Measurements from ENCODE around the gene MACROD2. TPM values are rescaled to one million over a fixed set of nuclear protein-coding genes. Genes with fewer than 3 reads are reported as not detected.

MACROD2 gene
- total RNA-seq, 1 donor from 2014 or later, result not detected

GRCh38 chr20:14597206-14597715 lies 601.9 kb downstream of the MACROD2 start:
- Mint-ChIP-seq H3K27me3 (ENCODE audit: low read depth) (no peaks in the 10 kb centered on the region), H3K36me3 (ENCODE audit: low read depth) (no peaks in the 10 kb centered on the region), H3K4me3 (ENCODE audit: low read depth) (no peak overlapping the region), H3K27ac (no peak overlapping the region), H3K4me1 (ENCODE audit: low read depth) (no peaks in the 10 kb centered on the region), H3K9me3 (peaks cover 12% of the 10 kb centered on the region)
- no peak for DNase-seq (ENCODE audit: low spot score)
- intact Hi-C loops (cut with micrococcal nuclease), result no loop called here

- Mint-ChIP-seq H3K27ac (no peak overlapping the region), H3K4me1 (ENCODE audit: low read depth) (no peaks in the 10 kb centered on the region), H3K9me3 (peaks cover 26% of the 10 kb centered on the region), H3K36me3 (ENCODE audit: low read depth) (no peaks in the 10 kb centered on the region), H3K27me3 (ENCODE audit: low read depth) (no peaks in the 10 kb centered on the region), H3K4me3 (ENCODE audit: low read depth) (no peak overlapping the region)
- no peak for DNase-seq (ENCODE audit: low spot score)
- intact Hi-C loops (cut with micrococcal nuclease), result no loop called here
These were observed 604.3 kb downstream of the MACROD2 start for GRCh38 chr20:14599613-14600012.

GRCh38 chr20:14600527-14600926 lies 605.2 kb downstream of the MACROD2 start:
- Mint-ChIP-seq H3K9me3 (peaks cover 20% of the 10 kb centered on the region), H3K36me3 (ENCODE audit: low read depth) (no peaks in the 10 kb centered on the region), H3K27ac (no peak overlapping the region), H3K27me3 (ENCODE audit: low read depth) (no peaks in the 10 kb centered on the region), H3K4me1 (ENCODE audit: low read depth) (no peaks in the 10 kb centered on the region), H3K4me3 (ENCODE audit: low read depth) (no peak overlapping the region)
- no peak for DNase-seq (ENCODE audit: low spot score)
- intact Hi-C loops (cut with micrococcal nuclease), result no loop called here

- H3K36me3 Mint-ChIP-seq (ENCODE audit: low read depth), result no peaks in the 10 kb centered on the region
- H3K27ac Mint-ChIP-seq, result no peak overlapping the region
- no peaks in the 10 kb centered on the region for H3K27me3 Mint-ChIP-seq (ENCODE audit: low read depth)
- no peak for DNase-seq (ENCODE audit: low spot score)
- no peak overlapping the region for H3K4me3 Mint-ChIP-seq (ENCODE audit: low read depth)
- H3K4me1 Mint-ChIP-seq (ENCODE audit: low read depth), result no peaks in the 10 kb centered on the region
- H3K9me3 Mint-ChIP-seq, result peaks cover 30% of the 10 kb centered on the region
- intact Hi-C loops (cut with micrococcal nuclease), result no loop called here
These were observed 608.8 kb downstream of the MACROD2 start for GRCh38 chr20:14604143-14604542.

GRCh38 chr20:14609328-14610221 lies 614.3 kb downstream of the MACROD2 start:
- Mint-ChIP-seq H3K4me3 (ENCODE audit: low read depth) (no peak overlapping the region), H3K27ac (no peak overlapping the region), H3K9me3 (peaks cover 24% of the 10 kb centered on the region), H3K27me3 (ENCODE audit: low read depth) (no peaks in the 10 kb centered on the region), H3K4me1 (ENCODE audit: low read depth) (no peaks in the 10 kb centered on the region), H3K36me3 (ENCODE audit: low read depth) (no peaks in the 10 kb centered on the region)
- DNase-seq (ENCODE audit: low spot score), result no peak
- intact Hi-C loops (cut with micrococcal nuclease), result no loop called here

GRCh38 chr20:14611479-14611878 lies 616.2 kb downstream of the MACROD2 start:
- Mint-ChIP-seq H3K27ac (no peak overlapping the region), H3K4me3 (ENCODE audit: low read depth) (no peak overlapping the region), H3K27me3 (ENCODE audit: low read depth) (no peaks in the 10 kb centered on the region), H3K4me1 (ENCODE audit: low read depth) (no peaks in the 10 kb centered on the region), H3K36me3 (ENCODE audit: low read depth) (no peaks in the 10 kb centered on the region), H3K9me3 (peaks cover 38% of the 10 kb centered on the region)
- intact Hi-C loops (cut with micrococcal nuclease), result no loop called here
- no peak for DNase-seq (ENCODE audit: low spot score)

GRCh38 chr20:14612391-14612790 lies 617.1 kb downstream of the MACROD2 start:
- intact Hi-C loops (cut with micrococcal nuclease), result no loop called here
- Mint-ChIP-seq H3K27me3 (ENCODE audit: low read depth) (no peaks in the 10 kb centered on the region), H3K9me3 (peaks cover 42% of the 10 kb centered on the region), H3K36me3 (ENCODE audit: low read depth) (no peaks in the 10 kb centered on the region), H3K4me1 (ENCODE audit: low read depth) (no peaks in the 10 kb centered on the region), H3K27ac (no peak overlapping the region), H3K4me3 (ENCODE audit: low read depth) (no peak overlapping the region)
- no peak for DNase-seq (ENCODE audit: low spot score)

GRCh38 chr20:14616003-14616402 lies 620.7 kb downstream of the MACROD2 start:
- no peaks in the 10 kb centered on the region for H3K36me3 Mint-ChIP-seq (ENCODE audit: low read depth)
- peaks cover 36% of the 10 kb centered on the region for H3K9me3 Mint-ChIP-seq
- intact Hi-C loops (cut with micrococcal nuclease), result no loop called here
- no peak overlapping the region for H3K4me3 Mint-ChIP-seq (ENCODE audit: low read depth)
- no peak overlapping the region for H3K27ac Mint-ChIP-seq
- H3K27me3 Mint-ChIP-seq (ENCODE audit: low read depth), result no peaks in the 10 kb centered on the region
- DNase-seq (ENCODE audit: low spot score), result no peak
- H3K4me1 Mint-ChIP-seq (ENCODE audit: low read depth), result no peaks in the 10 kb centered on the region

- intact Hi-C loops (cut with micrococcal nuclease), result no loop called here
- no peak overlapping the region for H3K27ac Mint-ChIP-seq
- peaks cover 36% of the 10 kb centered on the region for H3K9me3 Mint-ChIP-seq
- H3K36me3 Mint-ChIP-seq (ENCODE audit: low read depth), result no peaks in the 10 kb centered on the region
- H3K4me3 Mint-ChIP-seq (ENCODE audit: low read depth), result no peak overlapping the region
- DNase-seq (ENCODE audit: low spot score), result no peak
- no peaks in the 10 kb centered on the region for H3K4me1 Mint-ChIP-seq (ENCODE audit: low read depth)
- H3K27me3 Mint-ChIP-seq (ENCODE audit: low read depth), result no peaks in the 10 kb centered on the region
These were observed 621.8 kb downstream of the MACROD2 start for GRCh38 chr20:14617123-14617522.

- no peaks in the 10 kb centered on the region for H3K36me3 Mint-ChIP-seq (ENCODE audit: low read depth)
- no peaks in the 10 kb centered on the region for H3K27me3 Mint-ChIP-seq (ENCODE audit: low read depth)
- H3K4me3 Mint-ChIP-seq (ENCODE audit: low read depth), result no peak overlapping the region
- no peak for DNase-seq (ENCODE audit: low spot score)
- peaks cover 46% of the 10 kb centered on the region for H3K9me3 Mint-ChIP-seq
- H3K4me1 Mint-ChIP-seq (ENCODE audit: low read depth), result no peaks in the 10 kb centered on the region
- intact Hi-C loops (cut with micrococcal nuclease), result no loop called here
- H3K27ac Mint-ChIP-seq, result no peak overlapping the region
These were observed 624.1 kb downstream of the MACROD2 start for GRCh38 chr20:14619411-14619810.

GRCh38 chr20:14622796-14623195 lies 627.5 kb downstream of the MACROD2 start:
- no peak overlapping the region for H3K4me3 Mint-ChIP-seq (ENCODE audit: low read depth)
- H3K27ac Mint-ChIP-seq, result no peak overlapping the region
- intact Hi-C loops (cut with micrococcal nuclease), result no loop called here
- no peaks in the 10 kb centered on the region for H3K27me3 Mint-ChIP-seq (ENCODE audit: low read depth)
- H3K9me3 Mint-ChIP-seq, result peaks cover 30% of the 10 kb centered on the region
- no peaks in the 10 kb centered on the region for H3K4me1 Mint-ChIP-seq (ENCODE audit: low read depth)
- no peaks in the 10 kb centered on the region for H3K36me3 Mint-ChIP-seq (ENCODE audit: low read depth)
- no peak for DNase-seq (ENCODE audit: low spot score)

- Mint-ChIP-seq H3K27ac (no peak overlapping the region), H3K4me3 (ENCODE audit: low read depth) (no peak overlapping the region), H3K4me1 (ENCODE audit: low read depth) (no peaks in the 10 kb centered on the region), H3K9me3 (peaks cover 35% of the 10 kb centered on the region), H3K36me3 (ENCODE audit: low read depth) (no peaks in the 10 kb centered on the region), H3K27me3 (ENCODE audit: low read depth) (no peaks in the 10 kb centered on the region)
- DNase-seq (ENCODE audit: low spot score), result no peak
- intact Hi-C loops (cut with micrococcal nuclease), result no loop called here
These were observed 635.7 kb downstream of the MACROD2 start for GRCh38 chr20:14631011-14631410.

GRCh38 chr20:14632906-14633305 lies 637.6 kb downstream of the MACROD2 start:
- Mint-ChIP-seq H3K4me1 (ENCODE audit: low read depth) (no peaks in the 10 kb centered on the region), H3K4me3 (ENCODE audit: low read depth) (no peak overlapping the region), H3K27ac (no peak overlapping the region), H3K9me3 (peaks cover 47% of the 10 kb centered on the region), H3K27me3 (ENCODE audit: low read depth) (no peaks in the 10 kb centered on the region), H3K36me3 (ENCODE audit: low read depth) (no peaks in the 10 kb centered on the region)
- no peak for DNase-seq (ENCODE audit: low spot score)
- intact Hi-C loops (cut with micrococcal nuclease), result no loop called here

All from activated T-helper 2 cell treated with anti-CD3 and anti-CD28 coated beads, Interferon-gamma antibody, Interleukin-2, Interleukin-4, amounts not matched to agents 10 μg/mL and 5 μg/mL and 100 μg/mL, durations not matched to agents 14 hours and 24 hours and 36 hours (primary cell).